Left renal pelvis (tissue), 4 donors: ENCODE results near the gene B3GNT7. TPM values are rescaled to one million over a fixed set of nuclear protein-coding genes. Genes with fewer than 3 reads are reported as not detected.
"Not testable (repeated sequence)": the region's sequence is repeated elsewhere in the genome, so short reads cannot be mapped to it uniquely, and the experiment has no call there.

Experiments
- DNase-seq, 4 donors: peaks; one replicate each; pipeline ENCODE4 v3.0.0-alpha.2; 2013; ENCODE audit warnings: low read depth in 4 of 4, low spot score in 3 of 4
- polyA plus RNA-seq, 4 donors: library from polyadenylated mRNA; unstranded; fragments of 120-200 nt; gene quantifications; one replicate each; pipeline ENCODE4 v1.2.1, GENCODE V29; 2013; ENCODE audit not compliant: insufficient read length in 4 of 4

The B3GNT7 gene, protein sequence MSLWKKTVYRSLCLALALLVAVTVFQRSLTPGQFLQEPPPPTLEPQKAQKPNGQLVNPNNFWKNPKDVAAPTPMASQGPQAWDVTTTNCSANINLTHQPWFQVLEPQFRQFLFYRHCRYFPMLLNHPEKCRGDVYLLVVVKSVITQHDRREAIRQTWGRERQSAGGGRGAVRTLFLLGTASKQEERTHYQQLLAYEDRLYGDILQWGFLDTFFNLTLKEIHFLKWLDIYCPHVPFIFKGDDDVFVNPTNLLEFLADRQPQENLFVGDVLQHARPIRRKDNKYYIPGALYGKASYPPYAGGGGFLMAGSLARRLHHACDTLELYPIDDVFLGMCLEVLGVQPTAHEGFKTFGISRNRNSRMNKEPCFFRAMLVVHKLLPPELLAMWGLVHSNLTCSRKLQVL
- polyA plus RNA-seq, result 1 to 10 TPM; 3.0 to 4.0 (median 3.7) TPM

DNA sequence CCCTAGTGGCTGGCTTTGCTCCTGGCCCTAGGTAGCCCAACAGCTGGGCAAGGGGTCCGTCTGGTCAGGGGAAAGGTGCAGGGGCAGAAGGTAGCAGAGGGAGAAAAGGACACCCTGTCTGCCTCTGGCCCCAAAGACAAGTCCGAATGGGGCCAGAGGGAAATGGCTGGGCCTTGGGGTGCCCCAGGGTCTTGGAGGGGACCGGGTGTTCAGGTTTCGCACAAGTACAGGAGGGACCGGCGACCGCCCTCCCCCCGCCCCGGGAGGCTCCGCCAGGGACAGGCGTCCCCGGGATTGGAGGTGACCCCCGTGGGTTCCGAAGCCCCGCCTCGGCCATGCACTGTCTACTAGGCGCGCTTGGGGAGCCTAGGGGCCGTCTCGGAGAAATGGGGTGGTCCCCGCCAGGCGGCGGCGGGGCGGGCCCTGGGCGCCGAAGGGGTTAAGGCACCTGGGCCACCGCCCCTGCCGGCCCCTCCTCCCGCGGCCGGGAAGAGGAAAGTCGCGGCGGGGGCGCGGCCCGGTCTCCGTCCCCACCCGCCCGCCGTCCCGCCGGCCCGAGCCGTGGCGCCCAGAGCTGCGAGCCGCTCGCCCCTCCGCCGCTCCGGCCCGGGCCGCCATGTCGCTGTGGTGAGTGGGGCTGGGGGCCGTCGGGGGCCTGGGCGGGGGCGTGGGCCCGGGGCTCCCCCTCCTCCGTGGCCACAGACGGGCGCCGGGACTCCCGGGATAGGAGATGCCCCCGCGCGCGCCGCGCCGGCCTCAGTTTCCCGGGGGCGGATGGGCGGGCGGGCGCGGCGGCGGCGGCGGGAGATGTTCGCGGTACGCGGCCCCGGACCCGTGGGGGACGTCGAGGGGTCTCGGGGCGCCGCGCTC is at the start of gene B3GNT7:
Gene B3GNT7 (plus strand): TSS at position 523 of the 870 bp plus-strand sequence. CDS start 94 bp downstream, at position 617.
- DNase-seq, result no peak

- no peak for DNase-seq
Measured at GRCh38 chr2:231347081-231347480, 48.4 kb upstream of the B3GNT7 start.

- DNase-seq, result no peak
Measured at GRCh38 chr2:231347638-231348037, 47.9 kb upstream of the B3GNT7 start.

GRCh38 chr2:231348173-231348572 is 47.3 kb upstream of the B3GNT7 start:
- DNase-seq, result no peak

DNA sequence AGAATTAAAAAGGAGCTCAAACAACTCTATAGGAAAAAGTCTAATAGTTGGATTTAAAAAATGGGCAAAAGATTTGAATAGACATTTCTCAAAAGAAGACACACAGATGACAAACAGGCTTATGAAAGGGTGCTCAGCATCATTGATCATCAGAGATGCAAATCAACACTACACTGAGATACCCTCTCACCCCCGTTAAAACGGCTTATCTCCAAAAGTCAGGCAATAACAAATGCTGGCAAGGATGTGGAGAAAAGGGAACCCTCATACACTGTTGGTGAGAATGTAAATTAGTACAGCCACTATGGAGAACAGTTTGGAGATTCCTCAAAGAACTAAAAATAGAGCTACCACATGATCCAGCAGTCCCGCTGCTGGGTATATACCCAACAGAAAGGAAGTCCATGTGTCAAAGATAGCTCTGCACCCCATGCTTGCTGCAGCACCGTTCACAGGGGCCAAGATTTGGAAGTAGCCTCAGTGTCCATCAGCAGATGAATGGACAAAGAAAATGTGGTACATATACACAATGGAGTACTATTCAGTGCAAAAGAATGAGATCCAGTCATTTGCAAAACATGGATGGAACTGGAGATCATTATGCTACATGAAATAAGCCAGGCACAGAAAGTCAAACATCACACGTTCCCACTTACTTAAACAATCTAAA is 46.7 kb upstream of the B3GNT7 start:
- DNase-seq, result no peak

- DNase-seq, result not testable (repeated sequence)
Measured at GRCh38 chr2:231349374-231349735, 46.2 kb upstream of the B3GNT7 start.

DNA sequence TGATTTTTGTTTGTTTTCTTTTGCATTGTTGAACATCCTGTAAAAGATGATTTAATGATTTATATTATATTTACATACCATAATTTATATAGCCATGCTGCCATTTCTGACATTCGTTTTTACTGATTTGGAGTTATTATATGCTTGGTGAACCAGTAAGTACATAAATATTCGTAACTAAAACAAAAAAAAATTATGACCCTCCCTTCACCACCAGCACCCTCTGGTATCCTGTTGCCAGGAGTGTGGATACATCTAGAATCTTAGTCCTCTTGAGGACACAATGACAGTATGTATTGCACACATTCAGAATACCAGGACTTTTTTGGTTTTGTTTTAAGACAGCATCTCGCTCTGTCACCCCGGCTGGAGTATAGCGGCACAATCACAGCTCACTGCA is 43.9 kb upstream of the B3GNT7 start:
- no peak for DNase-seq

DNA sequence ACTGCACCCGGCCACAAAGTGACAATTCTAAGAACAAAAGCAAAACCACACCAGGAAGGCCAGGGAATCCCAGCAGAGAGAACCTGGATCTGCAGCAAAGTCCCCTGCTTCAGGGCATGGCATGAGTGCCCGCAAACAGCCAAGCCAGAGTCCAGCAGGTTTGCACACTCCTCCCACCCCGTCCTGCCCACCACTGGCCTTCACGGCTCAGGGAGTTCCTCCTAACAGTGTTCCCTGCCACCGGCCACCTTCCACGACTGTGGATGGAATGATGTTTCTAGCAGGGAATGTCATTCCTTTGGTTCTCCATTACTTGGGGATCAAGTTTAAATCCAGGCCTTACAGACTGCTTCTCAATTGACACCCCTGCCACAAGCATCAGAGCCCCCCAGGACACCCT is 42.0 kb upstream of the B3GNT7 start:
- DNase-seq, result no peak

- DNase-seq, result no peak
Measured at GRCh38 chr2:231355508-231356465, 39.7 kb upstream of the B3GNT7 start.

DNA sequence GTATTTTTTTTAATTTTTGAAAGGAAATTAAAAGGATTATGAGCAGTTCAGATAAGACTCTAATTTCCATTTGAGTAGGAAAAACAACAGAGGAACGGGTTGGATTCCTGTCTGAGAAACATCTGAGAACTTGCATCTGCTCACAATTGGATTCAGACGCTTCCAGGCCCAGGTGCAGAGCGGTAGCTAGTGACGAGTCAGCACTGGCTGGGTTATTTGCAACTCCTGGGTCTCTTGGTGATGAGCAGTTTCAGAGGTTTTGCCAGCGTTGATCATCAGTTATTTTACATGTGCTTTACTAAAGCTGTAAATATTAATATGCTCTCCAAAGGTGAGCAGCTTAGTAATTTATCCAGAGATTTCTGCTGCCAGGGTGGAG is 39.1 kb upstream of the B3GNT7 start:
- DNase-seq, result no peak

DNA sequence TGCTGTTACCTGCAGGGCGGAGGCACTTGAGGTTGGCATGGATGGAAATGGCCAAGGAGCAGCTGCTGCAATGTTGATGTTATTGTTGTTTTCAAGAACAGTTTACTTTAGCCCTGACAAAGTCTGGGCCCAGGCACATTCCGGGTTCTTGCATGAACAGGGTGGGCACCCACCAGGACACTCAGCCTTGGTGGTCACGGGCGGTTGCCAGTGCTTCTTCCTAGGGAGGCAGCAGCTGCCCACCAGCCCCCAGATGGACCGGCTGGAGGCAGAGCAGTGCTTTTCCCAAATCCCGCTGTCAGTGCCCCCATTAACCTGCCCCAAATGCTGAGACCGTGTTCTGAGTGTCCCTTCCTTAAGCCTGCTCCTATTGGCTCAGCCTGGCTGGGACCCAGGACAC is 38.5 kb upstream of the B3GNT7 start:
- no peak for DNase-seq

- no peak for DNase-seq
Measured at GRCh38 chr2:231357931-231358330, 37.6 kb upstream of the B3GNT7 start.

DNA sequence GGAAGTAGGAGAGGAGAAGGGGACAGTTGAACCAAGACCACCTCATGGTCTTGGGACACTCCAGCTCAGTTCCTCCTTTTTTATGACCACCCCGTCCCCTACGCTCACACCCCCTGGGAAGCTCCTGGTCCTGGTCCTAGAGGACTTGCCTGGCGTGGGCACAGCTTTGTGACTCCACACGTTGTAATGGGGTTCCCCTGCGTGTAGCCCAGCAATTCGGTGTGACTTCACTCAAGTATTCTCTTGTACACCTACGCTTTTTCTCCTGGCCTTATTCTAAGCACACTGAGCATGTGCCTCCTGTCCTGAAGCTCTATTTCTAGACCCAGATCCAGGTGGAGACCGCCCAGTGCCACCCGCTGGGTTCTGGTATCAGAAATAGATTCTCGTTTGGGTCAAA is 36.1 kb upstream of the B3GNT7 start:
- no peak for DNase-seq

- DNase-seq, result no peak
Measured at GRCh38 chr2:231359948-231360347, 35.6 kb upstream of the B3GNT7 start.

DNA sequence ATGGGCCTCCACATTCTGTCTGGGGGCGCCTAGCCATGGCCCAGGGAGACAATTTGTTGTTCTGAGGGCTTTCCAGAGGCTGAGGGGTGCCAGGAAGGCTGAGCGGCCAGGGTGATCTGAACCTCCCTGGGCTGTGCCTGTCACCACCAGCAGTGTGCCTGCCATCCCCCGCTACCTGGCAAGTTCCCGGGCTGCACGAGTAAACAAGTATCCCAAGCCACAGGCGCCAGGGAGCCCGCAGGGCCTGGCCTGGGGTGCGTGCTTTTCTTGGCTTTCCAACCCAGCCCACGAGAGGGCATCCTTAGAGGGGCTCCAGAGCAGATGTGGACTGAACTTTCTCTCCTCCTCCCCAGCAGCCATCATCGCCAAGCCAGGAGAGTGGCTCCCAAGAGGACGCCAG is 35.1 kb upstream of the B3GNT7 start:
- DNase-seq, result no peak

DNA sequence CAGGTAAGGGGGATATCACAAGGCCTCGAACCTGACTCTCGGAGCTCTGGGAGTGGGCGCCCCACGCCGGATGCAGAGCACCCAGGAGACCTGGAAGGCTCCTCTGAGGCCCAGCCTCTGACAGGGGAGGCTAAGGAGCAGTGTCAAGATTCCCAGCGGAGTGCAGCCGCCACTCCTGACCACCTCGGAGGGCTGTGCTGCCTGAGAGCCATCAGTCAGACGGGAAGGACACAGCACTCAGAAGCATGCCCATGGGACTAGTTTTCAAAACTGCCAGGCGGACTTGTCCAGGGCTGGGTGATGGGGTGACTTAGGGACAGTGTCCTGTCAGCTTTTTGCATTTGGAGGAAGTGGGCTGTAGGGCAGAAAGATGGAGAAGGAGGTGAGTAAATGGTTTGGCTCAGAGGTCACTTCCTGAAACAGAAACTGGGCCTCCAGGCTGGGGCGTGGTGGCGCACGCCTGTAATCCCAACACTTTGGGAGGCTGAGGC is 34.6 kb upstream of the B3GNT7 start:
- DNase-seq, result no peak

DNA sequence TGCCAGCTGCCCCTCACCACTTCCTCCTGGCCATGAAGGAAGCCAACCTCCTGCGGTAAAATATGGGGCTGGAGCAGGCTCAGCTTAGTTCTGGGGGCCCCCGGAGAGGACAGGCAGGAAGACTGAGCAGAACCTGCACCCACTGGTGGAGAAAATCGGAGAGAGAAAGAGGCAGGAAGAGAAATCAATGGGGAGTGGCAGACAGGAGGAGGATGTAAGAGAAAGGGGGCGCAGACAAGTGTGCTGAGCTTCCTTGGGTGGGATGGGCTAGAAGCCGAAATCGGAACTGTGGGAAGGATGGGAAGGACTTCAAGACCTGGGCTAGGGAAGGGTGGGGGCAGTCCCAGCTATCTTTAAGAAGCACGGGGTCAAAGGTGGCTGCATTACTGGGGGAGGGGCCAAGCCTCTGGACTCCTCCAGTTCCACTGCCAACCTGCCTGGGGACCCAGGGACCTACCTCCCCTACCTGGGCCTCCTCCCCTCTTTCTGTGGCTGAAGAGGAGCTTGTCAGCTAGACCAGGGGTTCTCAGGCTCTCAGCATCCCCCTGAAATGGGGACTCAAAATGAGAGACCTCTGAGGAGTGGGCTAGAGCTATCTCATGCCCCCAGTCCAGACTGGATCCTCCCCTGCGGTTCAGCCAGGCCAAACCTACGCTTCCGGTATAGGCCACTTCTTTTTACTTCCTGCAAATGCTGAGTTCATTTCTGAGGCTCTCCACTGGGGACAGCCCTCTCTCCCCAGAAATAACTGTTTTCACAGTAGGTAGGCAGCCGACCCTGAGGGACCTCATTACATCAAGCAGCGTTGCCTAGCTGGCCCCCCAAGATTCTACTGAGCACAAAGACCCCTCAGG is 33.6 kb upstream of the B3GNT7 start:
- no peak for DNase-seq

GRCh38 chr2:231362555-231363184 is 32.8 kb upstream of the B3GNT7 start:
- no peak for DNase-seq

DNA sequence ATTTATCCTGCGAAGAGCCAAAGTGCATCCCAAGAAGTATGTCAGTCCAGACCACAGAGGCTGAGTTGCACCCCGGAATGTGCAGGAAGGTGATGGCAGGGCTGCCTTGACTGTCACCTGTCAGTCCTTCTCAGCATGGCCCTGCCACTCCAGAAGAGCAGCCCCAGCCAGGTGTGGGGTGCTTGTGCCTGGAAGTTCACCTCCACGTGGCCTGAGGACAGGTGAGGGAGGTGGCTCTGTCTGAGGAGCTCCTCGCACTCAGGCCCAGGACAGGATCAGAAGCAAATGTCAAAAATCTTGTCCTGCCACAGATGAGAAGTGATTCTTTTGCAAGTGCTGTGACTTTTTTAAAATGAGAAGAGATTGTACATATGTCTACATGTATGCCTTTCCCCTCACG is 31.4 kb upstream of the B3GNT7 start:
- DNase-seq, result no peak
